HepG2 (cell line): ENCODE data around the gene HDLBP. TPM values are rescaled to one million over a fixed set of nuclear protein-coding genes. Genes with fewer than 3 reads are reported as not detected.

Source experiments
- ATAC-seq: fragments of 200-7000 bp; cut with Tn5 transposase; 3 replicates; pipeline ENCODE4 v1.9.1; 2020; ENCODE audit warnings: mild to moderate bottlenecking, moderate library complexity
- BruUV-seq: library from RNA; stranded (reverse); fragments of 400-500 nt; replicated peaks from 2 replicates; lab custom pipeline; 2021; lab: Mats Ljungman, UMichigan
- CTCF ChIA-PET: fragments of 300-600 bp; formaldehyde crosslinking; extraction: SDS; loops from one replicate; lab custom pipeline; 2021; ENCODE audit warnings: low total read pairs, inconsistent platforms, low intra/inter-chr PET ratio; lab: Yijun Ruan, JAX
- POLR2A ChIA-PET: fragments of 350-600 bp; sonication (Branson Sonifier 250); formaldehyde crosslinking; loops from one replicate; lab custom pipeline; 2020; ENCODE audit warnings: antibody characterized with exemption, inconsistent platforms; lab: Yijun Ruan, JAX
- DNase-seq: peaks from one replicate; pipeline ENCODE4 v3.0.0-alpha.2; 2015; ENCODE audit warnings: low spot score
- FAIRE-seq: peaks from 3 replicates; lab custom pipeline; 2011; peaks lifted over from hg19 to GRCh38; lab: Jason Lieb, UNC
- H2AFZ ChIP-seq: one replicate; pipeline ENCODE4 v1.6.1; 2011; ENCODE audit warnings: low read length, inconsistent platforms
- H3K27ac ChIP-seq: fragments of 300-600 bp; 3 replicates; pipeline ENCODE4 v1.8.0; 2011; ENCODE audit warnings: mixed run types, mild to moderate bottlenecking, mixed read lengths, low read length, inconsistent platforms; ENCODE audit not compliant: insufficient read depth; ENCODE audit errors: extremely low read length
- H3K27me3 ChIP-seq, 2 experiments: fragments of 200-600 bp in 1 of 2; 2 replicates in 1 of 2; 3 replicates in 1 of 2; pipeline versions ENCODE4 v1.6.0 to v1.8.0; 2011; ENCODE audit warnings: low read length in 2 of 2, mild to moderate bottlenecking in 2 of 2, moderate library complexity in 2 of 2, inconsistent platforms in 1 of 2; ENCODE audit not compliant: insufficient read depth in 2 of 2, control insufficient read depth in 1 of 2
- H3K36me3 ChIP-seq, 2 experiments: fragments of 200-600 bp in 1 of 2; replicated peaks in 1 of 2; 2 replicates in 1 of 2; 3 replicates in 1 of 2; pipeline versions ENCODE4 v1.5.1 to v1.8.0; 2011; ENCODE audit warnings: low read length in 2 of 2, inconsistent platforms in 1 of 2; ENCODE audit not compliant: insufficient read depth in 2 of 2, control insufficient read depth in 1 of 2
- H3K4me1 ChIP-seq: 2 replicates; pipeline ENCODE4 v1.5.1; 2012; ENCODE audit warnings: low read length, inconsistent platforms; ENCODE audit not compliant: insufficient read depth
- H3K4me2 ChIP-seq: 2 replicates; pipeline ENCODE4 v1.6.0; 2011; ENCODE audit warnings: low read depth, low read length, inconsistent platforms
- H3K4me3 ChIP-seq, 3 experiments: fragments of 200-600 bp in 1 of 3; sonication (generic), shearing (Covaris generic) in 1 of 3; replicated peaks in 1 of 3; 2 replicates each; pipeline ENCODE4 v1.5.1; 2011 to 2016; ENCODE audit warnings: low read length in 3 of 3, inconsistent platforms in 2 of 3, low read depth in 2 of 3, mild to moderate bottlenecking in 2 of 3, control low read depth in 1 of 3, mixed read lengths in 1 of 3; ENCODE audit not compliant: insufficient read depth in 1 of 3
- H3K79me2 ChIP-seq: one replicate; pipeline ENCODE4 v1.6.1; 2011; ENCODE audit warnings: low read length, inconsistent platforms; ENCODE audit not compliant: insufficient read depth
- H3K9ac ChIP-seq: 2 replicates; pipeline ENCODE4 v1.6.0; 2011; ENCODE audit warnings: mild to moderate bottlenecking, low read depth, low read length, inconsistent platforms; ENCODE audit not compliant: insufficient read depth
- H3K9me3 ChIP-seq: 2 replicates; pipeline ENCODE4 v1.5.1; 2012; ENCODE audit warnings: mild to moderate bottlenecking, low read length
- H4K20me1 ChIP-seq: 2 replicates; pipeline ENCODE4 v1.6.0; 2011; ENCODE audit warnings: inconsistent platforms, mild to moderate bottlenecking, low read length, moderate library complexity; ENCODE audit not compliant: insufficient read depth
- MTA1 ChIP-seq: sonication (generic); formaldehyde crosslinking; IDR thresholded peaks from 2 replicates; pipeline ENCODE4 v1.4.0; 2020; ENCODE audit warnings: missing genetic modification reagents, mild to moderate bottlenecking, borderline replicate concordance
- ZNF263 ChIP-seq: sonication (generic); formaldehyde crosslinking; IDR thresholded peaks from 2 replicates; pipeline ENCODE4 v1.4.0; 2020; ENCODE audit warnings: missing genetic modification reagents
- ZNF468 ChIP-seq: sonication (generic); formaldehyde crosslinking; IDR thresholded peaks from 2 replicates; pipeline ENCODE4 v1.8.0; 2022; ENCODE audit warnings: mild to moderate bottlenecking, moderate library complexity, missing genetic modification reagents
- ZNF570 ChIP-seq: sonication (generic); formaldehyde crosslinking; IDR thresholded peaks from 2 replicates; pipeline ENCODE4 v1.4.0; 2020; ENCODE audit warnings: mild to moderate bottlenecking, missing genetic modification reagents, borderline replicate concordance
- WGBS: methylation state at CpG from one replicate; pipeline ENCODE4 v1.1.6; 2017; ENCODE audit warnings: low lambda C conversion rate; 5-methylcytosine and 5-hydroxymethylcytosine counted together
- in situ Hi-C: cut with HindIII; loops from 2 replicates; pipeline ENCODE4 v1.10.0; 2017; ENCODE audit warnings: low pct_unique_long_range_greater_than_20kb; ENCODE audit not compliant: extremely low pct_ligation_motif_present
- intact Hi-C: fragments of 100-400 bp; cut with micrococcal nuclease; formaldehyde crosslinking; loops from one replicate; pipeline ENCODE4 v1.10.0; 2022; ENCODE audit not compliant: unreplicated experiment
- polyA plus RNA-seq, 8 experiments: library from polyadenylated mRNA; depleted of rRNA in 3 of 8; stranded (reverse) in 7 of 8; unstranded in 1 of 8; fragments of >200 nt; fragmentation: Illumina TruSeq in 4 of 8; extraction: Trizol in 4 of 8; gene quantifications; 2 replicates each; pipeline versions ENCODE4 v1.2.1 to v1.2.3, GENCODE V29; 2011 to 2016; ENCODE audit warnings: low read depth in 4 of 8, missing spikeins in 1 of 8, mixed read lengths in 1 of 8; ENCODE audit not compliant: insufficient read depth in 1 of 8
- total RNA-seq, 5 experiments: library from RNA; depleted of rRNA; stranded (reverse); fragments of >200 nt; fragmentation: Illumina TruSeq; extraction: Trizol; gene quantifications; 2 replicates each; pipeline ENCODE4 v1.2.3, GENCODE V29; 2016; ENCODE audit warnings: low read depth in 1 of 5
- TF ChIP-seq, protein P1 (sequence below): sonication (generic); formaldehyde crosslinking; IDR thresholded peaks from 2 replicates; pipeline ENCODE4 v1.5.1; 2020; ENCODE audit warnings: mild to moderate bottlenecking, moderate library complexity, missing genetic modification reagents

The HDLBP gene
- total and polyA plus RNA-seq, 2 of the 13 experiments (the other 11 are each of a cell fraction or from before 2014, with no cell fraction given), result 464 to 707 TPM

DNA sequence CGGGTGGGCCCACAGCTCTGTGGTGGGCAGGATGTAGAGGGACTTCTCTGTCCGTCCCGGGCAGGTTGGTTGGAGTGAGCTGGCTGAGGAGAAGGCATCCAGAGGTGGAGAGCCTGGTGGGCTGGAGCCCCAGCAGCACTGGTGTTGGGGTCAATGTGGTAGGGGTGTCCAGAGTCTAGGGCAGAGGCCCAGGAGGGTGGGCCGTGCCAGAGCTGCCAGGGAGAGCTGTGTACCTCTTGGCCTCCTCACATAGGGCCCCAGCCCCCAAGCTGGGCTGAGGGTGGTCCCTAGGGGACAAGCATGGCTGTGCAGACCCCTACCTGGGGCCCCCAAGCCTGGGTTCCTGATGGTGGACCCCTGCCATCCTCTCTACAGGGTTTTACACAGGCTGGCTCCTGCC is 111.0 kb downstream of the HDLBP start (continued):
- TF ChIP-seq, protein P1, sequence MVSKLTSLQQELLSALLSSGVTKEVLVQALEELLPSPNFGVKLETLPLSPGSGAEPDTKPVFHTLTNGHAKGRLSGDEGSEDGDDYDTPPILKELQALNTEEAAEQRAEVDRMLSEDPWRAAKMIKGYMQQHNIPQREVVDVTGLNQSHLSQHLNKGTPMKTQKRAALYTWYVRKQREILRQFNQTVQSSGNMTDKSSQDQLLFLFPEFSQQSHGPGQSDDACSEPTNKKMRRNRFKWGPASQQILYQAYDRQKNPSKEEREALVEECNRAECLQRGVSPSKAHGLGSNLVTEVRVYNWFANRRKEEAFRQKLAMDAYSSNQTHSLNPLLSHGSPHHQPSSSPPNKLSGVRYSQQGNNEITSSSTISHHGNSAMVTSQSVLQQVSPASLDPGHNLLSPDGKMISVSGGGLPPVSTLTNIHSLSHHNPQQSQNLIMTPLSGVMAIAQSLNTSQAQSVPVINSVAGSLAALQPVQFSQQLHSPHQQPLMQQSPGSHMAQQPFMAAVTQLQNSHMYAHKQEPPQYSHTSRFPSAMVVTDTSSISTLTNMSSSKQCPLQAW (CRISPR knock-in tag), result no peak
- TF ChIP-seq, all 625 proteins: peak for 0

DNA sequence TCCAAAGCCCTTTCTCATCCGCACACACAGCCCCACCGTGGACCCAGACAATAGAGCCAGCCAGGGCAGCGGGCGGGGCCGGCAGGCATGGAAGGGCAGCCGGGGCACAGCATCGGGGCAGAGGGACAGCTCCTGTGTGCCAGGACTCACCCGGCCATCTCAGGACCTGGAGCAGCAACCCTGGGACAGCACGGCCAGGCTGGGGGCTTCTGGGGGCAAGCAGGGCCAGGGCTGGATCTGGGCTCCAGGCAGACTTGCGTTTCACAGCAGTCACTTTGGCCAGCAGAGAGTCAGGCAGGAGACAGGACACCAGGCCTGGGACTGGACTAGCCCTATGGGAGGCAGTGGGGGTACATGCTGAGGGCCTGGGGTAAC is 111.5 kb downstream of the HDLBP start:
- H3K27ac ChIP-seq, result no peak overlapping the region
- peaks cover 14 to 48% of the 10 kb centered on the region in 2 experiments for H3K27me3 ChIP-seq
- H3K4me1 ChIP-seq, result peaks cover 21% of the 10 kb centered on the region
- in situ Hi-C loops, result loop anchor here (25.0 kb wide), 1 partner anchor 642 kb away; the partner anchor contains the start of genes ANKMY1, DUSP28 and RNPEPL1
- no peak overlapping the region for H3K4me3 ChIP-seq
- no peak overlapping the region for H3K4me2 ChIP-seq
- H3K36me3 ChIP-seq, result no peaks in the 10 kb centered on the region
- peak; percentile 14 for ATAC-seq
- POLR2A ChIA-PET, result no interaction called here
- DNase-seq, result no peak
- no peaks in the 10 kb centered on the region for H3K9me3 ChIP-seq
- H3K9ac ChIP-seq, result no peak overlapping the region
- no peaks in the 10 kb centered on the region for H3K79me2 ChIP-seq
- no TSS peak for BruUV-seq
- intact Hi-C loops, result no loop called here
- no peak for FAIRE-seq
- CTCF ChIA-PET, result no interaction called here
- no peak overlapping the region for H2AFZ ChIP-seq
- no peaks in the 10 kb centered on the region for H4K20me1 ChIP-seq
- TF ChIP-seq ZNF468 (CRISPR knock-in tag) (no peak), ZNF263 (CRISPR knock-in tag) (0 out of 2 replicates have a peak, but pooled peaks have one; percentile 16), MTA1 (CRISPR knock-in tag) (0 out of 2 replicates have a peak, but pooled peaks have one; percentile 33), ZNF570 (CRISPR knock-in tag) (no peak)
- WGBS, result 40% methylated on average over 6 of the region's 10 CpGs
